ENCODE data around the gene IL31RA. TPM values are rescaled to one million over a fixed set of nuclear protein-coding genes. Genes with fewer than 3 reads are reported as not detected.

IL31RA gene
- total and polyA plus RNA-seq, 2 of the 13 experiments (the other 11 are each of a cell fraction or from before 2014, with no cell fraction given), result not detected

DNA sequence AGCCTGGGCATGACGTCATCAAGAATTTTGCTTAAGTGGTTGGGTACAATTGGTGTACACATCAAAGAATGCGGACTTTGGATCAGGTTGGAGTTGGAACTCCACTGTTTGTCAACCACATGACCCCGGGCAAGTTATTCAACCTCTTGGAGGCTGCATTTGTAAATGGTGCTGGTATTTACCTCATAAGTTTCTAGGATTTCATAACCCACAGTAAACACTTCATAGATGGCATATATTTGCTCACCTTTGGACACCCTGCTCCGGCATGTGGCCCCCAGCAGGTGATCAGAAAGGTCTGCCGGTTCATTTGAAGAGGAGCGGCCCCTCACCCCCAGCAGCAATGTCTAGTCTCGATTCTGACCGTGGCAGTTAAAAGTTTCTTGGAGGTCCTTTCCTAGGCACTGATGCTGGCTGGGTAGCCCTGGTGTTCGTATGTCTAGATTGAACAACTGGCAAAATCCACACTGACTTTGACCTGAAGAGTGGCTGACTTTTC, 83.0 kb downstream of the IL31RA start (continued):
- TF ChIP-seq, protein P1, sequence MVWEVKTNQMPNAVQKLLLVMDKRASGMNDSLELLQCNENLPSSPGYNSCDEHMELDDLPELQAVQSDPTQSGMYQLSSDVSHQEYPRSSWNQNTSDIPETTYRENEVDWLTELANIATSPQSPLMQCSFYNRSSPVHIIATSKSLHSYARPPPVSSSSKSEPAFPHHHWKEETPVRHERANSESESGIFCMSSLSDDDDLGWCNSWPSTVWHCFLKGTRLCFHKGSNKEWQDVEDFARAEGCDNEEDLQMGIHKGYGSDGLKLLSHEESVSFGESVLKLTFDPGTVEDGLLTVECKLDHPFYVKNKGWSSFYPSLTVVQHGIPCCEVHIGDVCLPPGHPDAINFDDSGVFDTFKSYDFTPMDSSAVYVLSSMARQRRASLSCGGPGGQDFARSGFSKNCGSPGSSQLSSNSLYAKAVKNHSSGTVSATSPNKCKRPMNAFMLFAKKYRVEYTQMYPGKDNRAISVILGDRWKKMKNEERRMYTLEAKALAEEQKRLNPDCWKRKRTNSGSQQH (CRISPR knock-in tag; IDR thresholded peaks at IDR 0.05; ENCODE audit: low read depth), result no peak; the same call in 1 of the 2 replicates
- TF ChIP-seq, protein P2, sequence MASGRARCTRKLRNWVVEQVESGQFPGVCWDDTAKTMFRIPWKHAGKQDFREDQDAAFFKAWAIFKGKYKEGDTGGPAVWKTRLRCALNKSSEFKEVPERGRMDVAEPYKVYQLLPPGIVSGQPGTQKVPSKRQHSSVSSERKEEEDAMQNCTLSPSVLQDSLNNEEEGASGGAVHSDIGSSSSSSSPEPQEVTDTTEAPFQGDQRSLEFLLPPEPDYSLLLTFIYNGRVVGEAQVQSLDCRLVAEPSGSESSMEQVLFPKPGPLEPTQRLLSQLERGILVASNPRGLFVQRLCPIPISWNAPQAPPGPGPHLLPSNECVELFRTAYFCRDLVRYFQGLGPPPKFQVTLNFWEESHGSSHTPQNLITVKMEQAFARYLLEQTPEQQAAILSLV (CRISPR knock-in tag; IDR thresholded peaks at IDR 0.05; ENCODE audit: borderline replicate concordance), result 0 out of 2 replicates have a peak, but pooled peaks have one; percentile 59
- TF ChIP-seq ZNF350 (CRISPR knock-in tag; IDR thresholded peaks at IDR 0.05; ENCODE audit: borderline replicate concordance, low read depth), result peak; percentile 92
- TF ChIP-seq CBX2 (IDR thresholded peaks at IDR 0.05; ENCODE audit: low read depth, low read length), result no peak
- no peak for TF ChIP-seq CBX2 (CRISPR knock-in tag; IDR thresholded peaks at IDR 0.05; ENCODE audit: low read depth)
- peak; percentile 83 for TF ChIP-seq KDM4B (CRISPR knock-in tag; IDR thresholded peaks at IDR 0.05)
- no peak for TF ChIP-seq ZNF329 (CRISPR knock-in tag; IDR thresholded peaks at IDR 0.05; ENCODE audit: low read depth)
- TF ChIP-seq TCF7L2 (IDR thresholded peaks at IDR 0.05; ENCODE audit: low read depth, low read length), result peak; percentile 94
- TF ChIP-seq KDM3A (CRISPR knock-in tag; IDR thresholded peaks at IDR 0.05; ENCODE audit: low read depth), result peak; percentile 84
- peak; percentile 99 for TF ChIP-seq NR2F2 (IDR thresholded peaks at IDR 0.05; ENCODE audit: borderline replicate concordance, low read depth)
- TF ChIP-seq CHD2 (IDR thresholded peaks at IDR 0.05; ENCODE audit: low read depth, low read length), result peak; percentile 39; the same call in 1 of the 2 replicates

GRCh38 chr5:55934720-55935119, 83.6 kb downstream of the IL31RA start:
- ChIA-PET CTCF (ENCODE audit: low intra/inter-chr PET ratio, low total read pairs) (no interaction called here), POLR2A (interaction anchor here (1.1 to 3.1 kb wide), 5 partner anchors 61 to 277 kb away, joined by 3 to 18 read pairs (median 5); partner anchors contain the start of gene IL6ST)
- Histone ChIP-seq H3K4me2 (ENCODE audit: low read depth, low read length) (peak overlapping the region; percentile 67), H3K36me3 (replicated peaks in 1 of 2; ENCODE audit: control insufficient read depth in 1 of 2, insufficient read depth in 2 of 2, low read length in 2 of 2) (peaks cover 0 to 3% of the 10 kb centered on the region in 2 experiments; a peak in 2 of 5 replicates), H3K4me3 (replicated peaks in 1 of 3; ENCODE audit: insufficient read depth in 1 of 3, low read depth in 2 of 3, low read length in 3 of 3) (peak overlapping the region in 2 of 3 experiments; percentile 17 to 21; a peak in 2 of 6 replicates), H2AFZ (ENCODE audit: low read length) (no peak overlapping the region), H4K20me1 (ENCODE audit: insufficient read depth, low read length) (no peaks in the 10 kb centered on the region), H3K4me1 (ENCODE audit: insufficient read depth, low read length) (peaks cover 63% of the 10 kb centered on the region), H3K27me3 (ENCODE audit: control insufficient read depth in 1 of 2, insufficient read depth in 2 of 2, low read length in 2 of 2) (no peaks in the 10 kb centered on the region), H3K79me2 (ENCODE audit: insufficient read depth, low read length) (no peaks in the 10 kb centered on the region), H3K9ac (ENCODE audit: insufficient read depth, low read depth, low read length) (peak overlapping the region; percentile 52), H3K9me3 (ENCODE audit: low read length) (no peaks in the 10 kb centered on the region), H3K27ac (ENCODE audit: extremely low read length, insufficient read depth, low read length) (peak overlapping the region; percentile 92)
- FAIRE-seq (no peak), DNase-seq (ENCODE audit: low spot score) (no peak), ATAC-seq (peak; percentile 2)
- WGBS (ENCODE audit: low lambda C conversion rate), result 43% methylated on average over 2 of the region's 2 CpGs
- in situ Hi-C loops (cut with HindIII; ENCODE audit: extremely low pct_ligation_motif_present, low pct_unique_long_range_greater_than_20kb) (loop anchor here (25.0 kb wide), 1 partner anchor 903 kb away; no protein-coding TSS in a partner anchor), intact Hi-C loops (cut with micrococcal nuclease; ENCODE audit: unreplicated experiment) (loop anchor here (1.0 to 10.0 kb wide), 4 partner anchors 335 to 900 kb away; partner anchors contain the start of gene CDC20B)
- BruUV-seq (replicated peaks), result TSS peak; percentile 97
- no peak for TF ChIP-seq ZNF670 (CRISPR knock-in tag; IDR thresholded peaks at IDR 0.05; ENCODE audit: borderline replicate concordance)
- no peak for TF ChIP-seq BORCS8-MEF2B (CRISPR knock-in tag; IDR thresholded peaks at IDR 0.05)
- no peak for TF ChIP-seq RFXANK (CRISPR knock-in tag; IDR thresholded peaks at IDR 0.05)
- no peak for TF ChIP-seq ZEB1 (IDR thresholded peaks at IDR 0.05; ENCODE audit: insufficient replicate concordance, low read depth)
- no peak for TF ChIP-seq ZMYM3 (CRISPR knock-in tag; IDR thresholded peaks at IDR 0.05)
- TF ChIP-seq, protein P3, sequence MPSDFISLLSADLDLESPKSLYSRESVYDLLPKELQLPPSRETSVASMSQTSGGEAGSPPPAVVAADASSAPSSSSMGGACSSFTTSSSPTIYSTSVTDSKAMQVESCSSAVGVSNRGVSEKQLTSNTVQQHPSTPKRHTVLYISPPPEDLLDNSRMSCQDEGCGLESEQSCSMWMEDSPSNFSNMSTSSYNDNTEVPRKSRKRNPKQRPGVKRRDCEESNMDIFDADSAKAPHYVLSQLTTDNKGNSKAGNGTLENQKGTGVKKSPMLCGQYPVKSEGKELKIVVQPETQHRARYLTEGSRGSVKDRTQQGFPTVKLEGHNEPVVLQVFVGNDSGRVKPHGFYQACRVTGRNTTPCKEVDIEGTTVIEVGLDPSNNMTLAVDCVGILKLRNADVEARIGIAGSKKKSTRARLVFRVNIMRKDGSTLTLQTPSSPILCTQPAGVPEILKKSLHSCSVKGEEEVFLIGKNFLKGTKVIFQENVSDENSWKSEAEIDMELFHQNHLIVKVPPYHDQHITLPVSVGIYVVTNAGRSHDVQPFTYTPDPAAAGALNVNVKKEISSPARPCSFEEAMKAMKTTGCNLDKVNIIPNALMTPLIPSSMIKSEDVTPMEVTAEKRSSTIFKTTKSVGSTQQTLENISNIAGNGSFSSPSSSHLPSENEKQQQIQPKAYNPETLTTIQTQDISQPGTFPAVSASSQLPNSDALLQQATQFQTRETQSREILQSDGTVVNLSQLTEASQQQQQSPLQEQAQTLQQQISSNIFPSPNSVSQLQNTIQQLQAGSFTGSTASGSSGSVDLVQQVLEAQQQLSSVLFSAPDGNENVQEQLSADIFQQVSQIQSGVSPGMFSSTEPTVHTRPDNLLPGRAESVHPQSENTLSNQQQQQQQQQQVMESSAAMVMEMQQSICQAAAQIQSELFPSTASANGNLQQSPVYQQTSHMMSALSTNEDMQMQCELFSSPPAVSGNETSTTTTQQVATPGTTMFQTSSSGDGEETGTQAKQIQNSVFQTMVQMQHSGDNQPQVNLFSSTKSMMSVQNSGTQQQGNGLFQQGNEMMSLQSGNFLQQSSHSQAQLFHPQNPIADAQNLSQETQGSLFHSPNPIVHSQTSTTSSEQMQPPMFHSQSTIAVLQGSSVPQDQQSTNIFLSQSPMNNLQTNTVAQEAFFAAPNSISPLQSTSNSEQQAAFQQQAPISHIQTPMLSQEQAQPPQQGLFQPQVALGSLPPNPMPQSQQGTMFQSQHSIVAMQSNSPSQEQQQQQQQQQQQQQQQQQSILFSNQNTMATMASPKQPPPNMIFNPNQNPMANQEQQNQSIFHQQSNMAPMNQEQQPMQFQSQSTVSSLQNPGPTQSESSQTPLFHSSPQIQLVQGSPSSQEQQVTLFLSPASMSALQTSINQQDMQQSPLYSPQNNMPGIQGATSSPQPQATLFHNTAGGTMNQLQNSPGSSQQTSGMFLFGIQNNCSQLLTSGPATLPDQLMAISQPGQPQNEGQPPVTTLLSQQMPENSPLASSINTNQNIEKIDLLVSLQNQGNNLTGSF (CRISPR knock-in tag; IDR thresholded peaks at IDR 0.05), result no peak

Measured in HepG2 (cell line).